B cell (primary cell): ENCODE data around the gene MAP3K7. TPM values are rescaled to one million over a fixed set of nuclear protein-coding genes. Genes with fewer than 3 reads are reported as not detected.
"Not testable (repeated sequence)": the region's sequence is repeated elsewhere in the genome, so short reads cannot be mapped to it uniquely, and the experiment has no call there.

Source experiments
- ATAC-seq: fragments of 200-7000 bp; cut with Tn5 transposase; one replicate; pipeline ENCODE4 v1.10.0; 2021; ENCODE audit warnings: low read depth, mild to moderate bottlenecking, moderate number of reproducible peaks, moderate library complexity
- CTCF ChIA-PET: fragments of 350-600 bp; sonication (Branson Sonifier 250); formaldehyde crosslinking; loops from one replicate; lab custom pipeline; 2021; ENCODE audit warnings: antibody characterized with exemption, inconsistent platforms; lab: Charles Lee
- POLR2A ChIA-PET: fragments of 350-600 bp; sonication (Branson Sonifier 250); formaldehyde crosslinking; loops from one replicate; lab custom pipeline; 2021; ENCODE audit warnings: antibody characterized with exemption; lab: Charles Lee
- DNase-seq: peaks from one replicate; pipeline ENCODE4 v3.0.0; 2013
- H2AFZ ChIP-seq: 2 replicates; pipeline ENCODE4 v1.6.1; 2012; ENCODE audit warnings: mild to moderate bottlenecking, low read depth, low read length; ENCODE audit not compliant: insufficient read depth, poor library complexity, severe bottlenecking
- H3K27ac ChIP-seq, 2 donors: 1 replicate in 1 of 2; 2 replicates in 1 of 2; pipeline ENCODE4 v1.5.1; 2012 to 2013; ENCODE audit warnings: low read length in 2 of 2, mild to moderate bottlenecking in 2 of 2, moderate library complexity in 1 of 2
- H3K27me3 ChIP-seq, 4 experiments: fragments of 200-600 bp in 1 of 4; sonication (generic) in 1 of 4; replicated peaks in 1 of 4; 1 replicate in 2 of 4; 2 replicates in 2 of 4; pipeline versions ENCODE4 v1.6.1 to v1.7.0; 2013 to 2016; ENCODE audit warnings: low read length in 3 of 4, mild to moderate bottlenecking in 2 of 4, mixed read lengths in 1 of 4, moderate library complexity in 1 of 4; ENCODE audit not compliant: insufficient read depth in 4 of 4, control insufficient read depth in 3 of 4; ENCODE audit errors: control extremely low read depth in 1 of 4
- H3K36me3 ChIP-seq, 2 experiments: replicated peaks in 1 of 2; 1 replicate in 1 of 2; 2 replicates in 1 of 2; pipeline versions ENCODE4 v1.6.1 to v1.7.1; 2013; ENCODE audit warnings: low read length in 1 of 2; ENCODE audit not compliant: insufficient read depth in 2 of 2, control insufficient read depth in 1 of 2; ENCODE audit errors: control extremely low read depth in 1 of 2, extremely low read depth in 1 of 2
- H3K4me1 ChIP-seq, 2 donors: fragments of 200-600 bp in 1 of 2; sonication (generic) in 1 of 2; 1 replicate in 1 of 2; 2 replicates in 1 of 2; pipeline versions ENCODE4 v1.5.1 to v1.6.1; 2013 to 2017; ENCODE audit warnings: low read length in 2 of 2; ENCODE audit not compliant: control insufficient read depth in 2 of 2, insufficient read depth in 2 of 2
- H3K4me2 ChIP-seq: replicated peaks from 2 replicates; pipeline ENCODE3; 2012; ENCODE audit warnings: mild to moderate bottlenecking, low read depth, low read length; ENCODE audit not compliant: poor library complexity, severe bottlenecking
- H3K4me3 ChIP-seq, 5 experiments: fragments of 200-600 bp in 1 of 5; sonication (generic) in 1 of 5; 1 replicate in 3 of 5; 2 replicates in 2 of 5; pipeline versions ENCODE4 v1.5.1 to v1.7.0; 2011 to 2016; ENCODE audit warnings: low read length in 4 of 5, mild to moderate bottlenecking in 4 of 5, low read depth in 2 of 5, control low read depth in 1 of 5, moderate library complexity in 1 of 5; ENCODE audit not compliant: insufficient read depth in 1 of 5; ENCODE audit errors: control extremely low read depth in 1 of 5, extremely low read depth in 1 of 5
- H3K79me2 ChIP-seq: fragments of 200-600 bp; sonication (generic); one replicate; pipeline ENCODE4 v1.6.0; 2016; ENCODE audit warnings: low read length; ENCODE audit not compliant: control insufficient read depth, insufficient read depth
- H3K9ac ChIP-seq: fragments of 200-600 bp; sonication (generic); 2 replicates; pipeline ENCODE4 v1.6.1; 2017; ENCODE audit warnings: mild to moderate bottlenecking, low read length, moderate library complexity
- H3K9me3 ChIP-seq, 3 donors: one replicate each; pipeline versions ENCODE4 v1.6.1 to v1.7.1; 2013; ENCODE audit warnings: low read length in 2 of 3; ENCODE audit not compliant: control insufficient read depth in 2 of 3, insufficient read depth in 1 of 3; ENCODE audit errors: control extremely low read depth in 1 of 3
- H4K20me1 ChIP-seq: 2 replicates; pipeline ENCODE4 v1.6.0; 2012; ENCODE audit warnings: mild to moderate bottlenecking, low read length; ENCODE audit not compliant: insufficient read depth, control insufficient read depth, poor library complexity, severe bottlenecking
- H3K27ac Mint-ChIP-seq: one replicate; pipeline ENCODE4 v1.8.0; 2021; ENCODE audit warnings: mixed read lengths
- H3K27me3 Mint-ChIP-seq: one replicate; pipeline ENCODE4 v1.8.0; 2021; ENCODE audit warnings: mixed read lengths
- H3K4me1 Mint-ChIP-seq: one replicate; pipeline ENCODE4 v1.8.0; 2021; ENCODE audit warnings: mixed read lengths
- H3K4me3 Mint-ChIP-seq: one replicate; pipeline ENCODE4 v1.8.0; 2021; ENCODE audit warnings: mixed read lengths
- H3K9me3 Mint-ChIP-seq: one replicate; pipeline ENCODE4 v1.8.0; 2022; ENCODE audit warnings: mixed read lengths; ENCODE audit not compliant: insufficient read depth
- WGBS: methylation state at CpG from one replicate; pipeline ENCODE4 v1.1.5; 2013; ENCODE audit warnings: missing lambda C conversion rate; ENCODE audit not compliant: insufficient coverage; 5-methylcytosine and 5-hydroxymethylcytosine counted together
- intact Hi-C: fragments of 100-400 bp; cut with micrococcal nuclease; formaldehyde crosslinking; loops from one replicate; pipeline ENCODE4 v1.10.0; 2022
- polyA plus RNA-seq: library from polyadenylated mRNA; depleted of rRNA; stranded (reverse); fragments of >200 nt; gene quantifications from 2 replicates; pipeline ENCODE4 v1.2.3, GENCODE V29; 2012
- total RNA-seq, 2 donors: library from RNA; stranded (reverse); fragments of 120-200 nt in 1 of 2; gene quantifications; 1 replicate in 1 of 2; 2 replicates in 1 of 2; pipeline versions ENCODE4 v1.2.3 to v1.2.4, GENCODE V29; 2013 to 2022

Gene MAP3K7
- total and polyA plus RNA-seq, 2 donors (not counting 1 experiment from before 2014, with no cell fraction given), result 15.0 to 32.8 TPM

- DNase-seq, intact Hi-C loops, H3K27ac ChIP-seq, H3K4me1 ChIP-seq, H3K79me2 ChIP-seq, H3K4me3 Mint-ChIP-seq, H3K27ac Mint-ChIP-seq, H3K9ac ChIP-seq, H4K20me1 ChIP-seq, H2AFZ ChIP-seq, ATAC-seq, H3K4me3 ChIP-seq, CTCF ChIA-PET, H3K4me2 ChIP-seq, H3K27me3 ChIP-seq, H3K9me3 Mint-ChIP-seq, H3K27me3 Mint-ChIP-seq, POLR2A ChIA-PET, H3K9me3 ChIP-seq: not testable (repeated sequence)
- peaks cover 4 to 14% of the 10 kb centered on the region in 2 experiments for H3K36me3 ChIP-seq
- no CpG with 5 or more reads among the region's 1 CpG for WGBS
- H3K4me1 Mint-ChIP-seq, result peaks cover 16% of the 10 kb centered on the region
These were observed 19.2 kb downstream of the MAP3K7 start for GRCh38 chr6:90567682-90568081.

- intact Hi-C loops, H3K9me3 ChIP-seq, H3K4me2 ChIP-seq, CTCF ChIA-PET, H3K27me3 Mint-ChIP-seq, DNase-seq, POLR2A ChIA-PET, H3K9ac ChIP-seq, H3K79me2 ChIP-seq, H4K20me1 ChIP-seq, H3K4me3 Mint-ChIP-seq, H3K4me1 ChIP-seq, H3K27me3 ChIP-seq, H3K4me3 ChIP-seq, H3K27ac Mint-ChIP-seq, ATAC-seq, H2AFZ ChIP-seq, H3K9me3 Mint-ChIP-seq, H3K27ac ChIP-seq: not testable (repeated sequence)
- WGBS, result 83% methylated on average over 9 of the region's 9 CpGs
- H3K36me3 ChIP-seq, result peaks cover 14 to 32% of the 10 kb centered on the region in 2 experiments
- peaks cover 21% of the 10 kb centered on the region for H3K4me1 Mint-ChIP-seq
These were observed 24.5 kb downstream of the MAP3K7 start for GRCh38 chr6:90562341-90562740.
